Cerebellar nuclear complex (tissue), 1 donor: ENCODE data around the gene TRIM17.
"Not testable (repeated sequence)": the region's sequence is repeated elsewhere in the genome, so short reads cannot be mapped to it uniquely, and the experiment has no call there.

Experiments
- DNase-seq, 2 experiments: peaks; one replicate each; lab custom pipeline; 2025; lab: John Stamatoyannopoulos, UW

The TRIM17 gene

DNA sequence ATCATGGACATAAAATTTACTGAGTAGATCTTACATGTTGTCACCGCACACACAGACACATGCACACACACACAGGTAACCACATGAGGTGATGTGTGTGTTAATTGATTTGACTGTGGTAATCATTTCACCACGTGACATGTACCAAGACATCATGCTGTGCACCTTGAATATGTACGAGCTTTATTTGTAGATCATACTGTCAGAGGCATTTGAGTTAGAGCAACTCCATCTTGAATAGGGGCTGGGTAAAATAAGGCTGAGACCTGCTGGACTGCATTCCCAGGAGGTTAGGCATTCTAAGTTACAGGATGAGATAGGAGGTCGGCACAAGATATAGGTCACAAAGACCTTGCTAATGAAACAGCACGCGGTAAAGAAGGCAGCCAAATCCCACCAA is 31.7 kb upstream of the TRIM17 start:
- no peak for DNase-seq

- no peak for DNase-seq
Observed at GRCh38 chr1:228446852-228447251, 30.2 kb upstream of the TRIM17 start.

GRCh38 chr1:228445843-228446650 is 29.4 kb upstream of the TRIM17 start:
- DNase-seq, result no peak

DNA sequence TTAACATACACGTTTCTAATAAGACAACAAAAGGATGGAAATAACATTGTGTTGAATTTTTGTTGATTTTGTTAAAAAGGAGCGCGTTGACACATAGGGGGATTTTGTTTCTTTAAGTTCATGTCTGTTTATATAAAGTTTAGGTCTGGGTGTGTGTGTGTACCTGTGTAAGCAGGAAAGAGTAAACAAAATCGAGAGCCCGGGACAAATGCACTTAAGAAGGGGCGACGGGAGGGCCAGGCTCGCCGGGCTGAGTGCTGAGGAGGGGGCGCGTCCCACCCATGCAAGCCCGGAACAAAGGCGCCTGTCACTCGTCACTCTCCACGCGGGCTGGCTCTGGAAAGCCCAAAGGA is 28.8 kb upstream of the TRIM17 start:
- DNase-seq, result no peak

GRCh38 chr1:228443395-228443794 is 26.7 kb upstream of the TRIM17 start:
- no peak for DNase-seq

DNA sequence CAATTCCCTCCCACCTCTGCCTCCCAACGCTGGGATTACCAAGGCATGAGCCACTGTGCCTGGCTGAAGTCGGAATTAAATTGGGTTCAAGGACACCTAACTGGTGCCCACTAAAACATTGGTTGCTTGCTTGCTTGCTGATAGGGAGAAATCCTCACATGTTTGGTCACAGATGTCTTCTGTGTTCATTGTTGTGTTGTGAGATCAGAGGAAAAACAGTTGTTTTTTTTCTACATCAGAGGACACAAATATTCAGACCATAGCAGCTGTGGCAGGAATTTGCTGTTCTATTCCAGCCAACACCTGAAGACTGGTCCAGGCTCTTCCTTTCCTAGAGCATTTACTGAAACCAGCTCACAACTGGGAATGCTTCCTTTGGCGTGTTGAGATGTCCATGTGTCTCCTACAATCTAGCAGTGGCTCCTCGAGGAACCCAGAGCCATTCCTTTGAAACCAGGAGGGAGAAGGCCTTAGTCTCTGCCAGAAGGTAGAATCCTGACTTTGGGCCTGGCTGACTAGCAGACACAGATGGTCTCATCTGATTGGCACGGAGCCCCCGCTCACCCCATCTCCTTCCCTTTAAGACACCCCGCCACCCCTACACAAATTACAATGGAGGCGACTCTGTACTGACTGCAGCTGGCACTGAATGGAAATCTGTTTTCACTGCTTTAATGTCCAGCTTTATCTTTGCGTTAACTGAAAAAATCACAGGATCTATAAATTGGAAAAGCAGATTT is 24.3 kb upstream of the TRIM17 start:
- no peak for DNase-seq

GRCh38 chr1:228438266-228438665 is 21.6 kb upstream of the TRIM17 start:
- DNase-seq, result no peak

GRCh38 chr1:228437424-228437962 is 20.8 kb upstream of the TRIM17 start:
- DNase-seq, result no peak

DNA sequence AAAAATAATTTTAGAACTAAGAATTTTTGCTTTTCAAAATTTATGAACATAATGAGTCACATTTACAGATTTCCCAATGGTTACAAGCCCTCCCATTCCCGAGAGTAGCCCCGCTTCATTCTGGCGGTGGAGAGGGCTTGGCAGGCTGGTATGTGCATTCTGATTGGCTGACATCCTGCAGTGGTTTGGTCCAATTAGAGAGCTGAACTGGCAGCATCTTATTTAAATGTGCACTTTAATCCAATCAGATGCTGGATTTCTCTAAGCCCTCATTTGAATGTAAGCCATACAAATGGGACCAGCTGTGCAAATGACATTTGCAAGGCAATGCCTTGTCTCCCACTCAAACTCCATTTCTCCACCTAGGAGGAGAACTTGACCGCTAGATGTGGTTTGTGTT is 18.0 kb upstream of the TRIM17 start:
- no peak for DNase-seq

- DNase-seq, result not testable (repeated sequence)
Observed at GRCh38 chr1:228433337-228434053, 16.8 kb upstream of the TRIM17 start.

DNA sequence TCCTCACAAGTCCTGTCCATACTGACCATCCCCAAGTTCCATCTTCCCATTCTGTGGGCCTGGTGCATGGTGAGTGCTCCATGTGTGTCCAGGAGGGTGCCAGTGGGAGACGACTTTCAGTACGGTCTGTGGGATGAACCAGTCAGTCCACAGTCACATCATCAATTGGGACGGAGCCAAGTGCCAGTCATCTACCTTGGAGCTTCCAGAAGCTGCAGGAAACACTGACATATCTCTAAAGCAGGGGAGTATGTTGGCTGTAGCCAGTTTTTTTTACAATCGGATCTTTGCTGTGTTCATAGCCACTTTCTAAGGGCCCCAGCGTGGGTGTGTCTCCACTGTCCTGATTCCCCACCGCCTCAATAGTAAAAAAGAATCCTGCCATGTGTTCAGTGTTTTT is 13.6 kb upstream of the TRIM17 start:
- DNase-seq, result no peak

GRCh38 chr1:228429698-228430097 is 13.0 kb upstream of the TRIM17 start:
- no peak for DNase-seq

DNA sequence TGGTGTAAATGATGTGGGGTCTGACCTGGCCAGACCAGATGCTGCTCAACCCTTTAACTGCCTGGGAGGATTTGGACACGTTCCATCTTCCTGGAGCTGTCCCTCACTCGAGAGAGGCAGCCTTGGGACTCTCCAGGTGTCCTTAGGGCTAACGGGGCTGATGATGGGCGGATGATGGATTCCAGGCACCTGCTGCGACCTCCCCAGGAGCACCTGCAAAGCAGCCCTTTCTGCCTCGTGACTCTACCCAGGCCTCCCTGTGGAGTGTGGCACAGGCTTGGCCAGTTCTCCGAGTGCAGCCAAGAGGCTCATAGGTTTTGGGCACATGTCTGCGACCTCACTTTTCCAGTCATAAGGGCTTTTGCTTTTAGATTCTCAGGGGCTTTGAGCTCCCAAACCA is 12.3 kb upstream of the TRIM17 start:
- DNase-seq, result no peak

DNA sequence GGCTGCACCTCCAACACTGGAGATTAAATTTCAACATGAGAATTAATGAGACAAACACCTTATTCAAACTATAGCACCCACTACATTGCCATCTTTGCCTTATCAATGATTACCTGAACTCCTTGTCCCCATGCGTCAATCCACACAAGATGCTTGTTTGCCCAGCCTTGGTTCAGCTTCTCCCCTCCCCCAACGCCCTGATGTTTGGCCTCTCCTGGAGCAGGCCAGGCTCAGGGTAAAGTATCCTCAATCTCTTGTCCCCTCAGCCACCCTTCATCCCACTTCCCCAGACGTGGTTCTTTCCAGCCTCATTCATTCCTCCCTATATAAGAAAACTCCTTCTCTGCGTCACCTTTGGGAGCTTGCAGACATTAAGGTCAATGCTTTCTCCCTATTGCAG is 11.8 kb upstream of the TRIM17 start:
- no peak for DNase-seq

DNA sequence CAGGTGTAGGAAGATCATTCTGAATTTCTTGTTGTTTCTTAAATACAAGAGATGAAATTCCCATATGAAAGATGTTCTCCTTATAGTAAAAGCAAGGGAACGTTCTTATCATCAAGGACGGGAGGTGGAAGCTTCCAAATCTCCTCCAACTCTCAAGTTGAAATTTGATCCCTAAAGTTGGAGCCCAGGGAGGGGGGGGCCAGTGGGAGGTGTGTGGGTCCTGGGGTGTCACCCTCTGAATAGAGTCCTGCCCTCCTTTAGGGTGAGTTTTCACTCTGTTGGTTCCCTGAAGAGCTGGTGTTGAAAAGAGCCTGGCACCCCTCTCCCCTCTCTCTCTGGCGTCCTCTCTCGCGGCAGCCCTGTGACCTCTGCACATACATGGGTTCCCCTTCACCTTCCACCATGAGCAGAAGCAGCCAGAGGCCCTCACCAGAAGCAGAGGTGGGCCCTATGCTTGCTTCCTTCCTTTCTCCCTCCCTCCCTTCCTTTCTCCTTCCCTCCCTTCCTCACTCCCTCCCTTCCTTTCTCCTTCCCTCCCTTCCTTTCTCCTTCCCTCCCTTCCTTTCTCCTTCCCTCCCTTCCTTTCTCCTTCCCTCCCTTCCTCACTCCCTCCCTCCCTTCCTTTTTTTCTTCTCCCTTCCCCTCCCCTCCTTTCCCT is 10.0 kb upstream of the TRIM17 start:
- no peak for DNase-seq

- no peak for DNase-seq
Observed at GRCh38 chr1:228424685-228425660, 8.3 kb upstream of the TRIM17 start.

DNA sequence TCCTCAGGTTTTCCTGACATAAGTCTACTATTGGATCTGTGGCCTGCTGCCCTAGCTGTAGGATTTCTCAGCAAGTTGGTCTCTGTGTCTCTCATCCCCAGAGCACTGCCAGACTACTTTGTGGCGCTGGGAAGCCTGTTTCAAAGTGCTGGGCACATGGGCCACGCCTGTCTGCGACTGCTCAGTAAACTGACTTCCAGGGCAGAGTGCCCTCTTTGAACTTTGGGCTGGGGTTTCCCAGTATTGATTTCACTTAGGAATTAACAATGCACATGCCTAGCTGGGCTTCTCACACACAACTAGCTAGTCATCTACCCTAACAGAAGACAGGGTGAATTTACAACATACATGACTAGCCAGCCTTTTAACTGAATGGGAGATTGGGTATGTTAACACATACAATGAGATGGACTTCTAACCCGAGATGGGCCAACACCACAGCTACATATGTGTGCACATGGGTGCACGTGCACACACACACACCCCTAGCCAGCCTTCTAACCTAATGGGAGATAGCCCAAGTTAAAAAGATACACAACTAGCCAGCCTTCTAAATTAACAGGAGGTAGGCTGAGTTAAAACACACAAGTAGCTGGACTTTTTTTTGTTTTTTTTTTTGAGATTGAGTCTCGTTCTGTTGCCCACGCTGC is 6.9 kb upstream of the TRIM17 start:
- DNase-seq, result no peak

DNA sequence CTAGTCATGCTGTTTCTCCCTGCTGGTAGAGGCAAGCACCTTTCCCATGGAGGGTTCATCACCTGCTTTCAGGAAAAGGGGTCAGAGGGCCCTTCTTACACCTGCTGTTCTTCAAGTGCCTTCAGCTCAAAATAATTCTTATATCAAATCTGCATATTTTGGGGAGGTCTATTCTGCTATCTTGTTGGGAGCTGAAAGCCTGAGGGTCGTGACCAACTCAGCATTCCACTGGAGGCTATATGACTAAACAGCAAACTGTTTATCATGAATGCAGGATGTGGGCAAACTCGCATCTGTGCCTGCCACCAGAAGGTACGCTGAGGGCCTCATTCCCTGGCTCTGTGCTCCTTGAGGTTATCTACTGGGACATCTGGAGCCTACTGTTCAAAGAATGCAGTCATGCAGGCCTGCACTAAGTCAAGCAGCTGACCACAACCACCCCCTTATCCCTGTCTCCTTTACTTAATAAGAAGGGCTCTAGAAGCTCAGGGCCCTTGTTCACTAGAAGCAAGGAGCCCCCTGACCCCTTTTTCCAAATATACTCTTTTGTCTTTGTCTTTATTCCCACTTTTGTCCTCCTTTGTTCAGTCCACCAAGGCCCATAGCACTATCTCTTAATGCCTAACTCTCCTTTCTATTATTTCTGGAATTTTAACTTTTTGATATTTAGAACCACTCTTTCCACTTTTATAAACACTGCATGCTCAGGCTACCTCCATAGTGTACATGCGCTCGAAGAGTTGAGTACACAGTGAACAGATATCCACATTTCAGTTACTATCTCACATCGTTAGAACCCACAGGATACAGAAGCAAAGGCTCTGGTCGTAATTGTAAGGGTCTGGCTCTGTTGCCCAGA is 4.5 kb upstream of the TRIM17 start:
- no peak for DNase-seq

DNA sequence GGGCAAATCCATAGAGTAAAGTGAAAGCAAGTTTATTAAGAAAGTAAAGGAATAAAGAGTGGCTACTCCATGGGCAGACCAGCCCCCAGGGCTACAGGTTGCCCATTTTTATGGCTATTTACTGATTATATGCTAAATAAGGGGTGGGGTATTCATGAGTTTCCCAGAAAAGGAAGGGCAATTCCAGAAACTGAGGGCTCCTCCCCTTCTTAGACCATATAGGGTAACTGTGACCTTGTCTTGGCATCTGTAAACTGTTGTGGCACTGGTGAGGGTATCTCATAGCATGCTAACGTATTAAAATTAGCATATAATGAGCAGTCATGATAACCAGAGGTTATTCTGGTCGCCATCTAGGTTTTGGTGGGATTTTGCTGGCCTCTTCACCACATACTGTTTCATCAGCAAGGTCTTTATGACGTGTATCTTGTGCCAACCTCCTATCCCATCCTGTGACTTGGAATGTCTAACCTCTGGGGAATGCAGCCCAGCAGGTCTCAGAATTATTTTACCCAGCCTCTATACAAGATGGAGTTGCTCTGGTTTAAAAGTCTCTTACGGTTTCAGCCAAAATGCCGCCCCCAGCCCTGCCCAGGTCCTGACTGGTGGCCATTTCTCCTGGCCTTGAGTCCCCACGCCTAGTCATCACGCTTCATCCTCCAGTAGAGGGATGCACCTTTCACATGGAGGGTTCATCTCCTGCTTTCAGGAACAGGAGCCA is 982 bp upstream of the TRIM17 start:
- no peak for DNase-seq
